Neural cell (in vitro differentiated cells): ENCODE data around the gene CACNA2D1. TPM values are rescaled to one million over a fixed set of nuclear protein-coding genes. Genes with fewer than 3 reads are reported as not detected.

Source experiments
- H2AFZ ChIP-seq: fragments of 200-600, 300-800 bp; sonication (generic), shearing (Covaris generic); 2 replicates; pipeline ENCODE4 v1.6.0; 2014; ENCODE audit warnings: low read depth, mild to moderate bottlenecking, antibody characterized with exemption, low read length, moderate library complexity
- H3F3A ChIP-seq: fragments of 200-600 bp; shearing (Covaris generic); 2 replicates; pipeline ENCODE4 v1.6.1; 2016; ENCODE audit warnings: mild to moderate bottlenecking, moderate library complexity, mixed read lengths, antibody characterized with exemption, low read length; ENCODE audit not compliant: insufficient read depth, poor library complexity, severe bottlenecking
- H3K27ac ChIP-seq: fragments of 200-600, 300-800 bp; sonication (generic), shearing (Covaris generic); 2 replicates; pipeline ENCODE4 v1.5.1; 2014; ENCODE audit warnings: mild to moderate bottlenecking, low read length, moderate library complexity
- H3K27me3 ChIP-seq: fragments of 300-800, 200-600 bp; sonication (generic), shearing (Covaris generic); 2 replicates; pipeline ENCODE4 v1.6.0; 2014; ENCODE audit warnings: mild to moderate bottlenecking, low read depth, low read length, moderate library complexity; ENCODE audit not compliant: insufficient read depth
- H3K36me3 ChIP-seq: fragments of 300-800, 200-600 bp; sonication (generic), shearing (Covaris generic); 2 replicates; pipeline ENCODE4 v1.5.1; 2014; ENCODE audit warnings: mild to moderate bottlenecking, antibody characterized with exemption, low read length, moderate library complexity; ENCODE audit not compliant: insufficient read depth
- H3K4me2 ChIP-seq: fragments of 300-800, 200-600 bp; sonication (generic), shearing (Covaris generic); 2 replicates; pipeline ENCODE4 v1.6.0; 2014; ENCODE audit warnings: mild to moderate bottlenecking, low read length
- H3K4me3 ChIP-seq: fragments of 300-800, 200-600 bp; sonication (generic), shearing (Covaris generic); 2 replicates; pipeline ENCODE4 v1.5.1; 2014; ENCODE audit warnings: mild to moderate bottlenecking, low read length, moderate library complexity
- H3K79me2 ChIP-seq: fragments of 200-600 bp; shearing (Covaris generic); replicated peaks from 2 replicates; pipeline ENCODE4 v1.6.0; 2014; ENCODE audit warnings: mild to moderate bottlenecking, low read length, moderate library complexity; ENCODE audit not compliant: insufficient read depth
- H3K9ac ChIP-seq: fragments of 300-800, 200-600 bp; sonication (generic), shearing (Covaris generic); 2 replicates; pipeline ENCODE4 v1.6.1; 2016; ENCODE audit warnings: mild to moderate bottlenecking, low read length, mixed read lengths
- H3K9me2 ChIP-seq: fragments of 200-600 bp; shearing (Covaris generic); 2 replicates; pipeline ENCODE4 v1.6.1; 2016; ENCODE audit warnings: mild to moderate bottlenecking, low read length, mixed read lengths; ENCODE audit not compliant: insufficient read depth
- H3K9me3 ChIP-seq: fragments of 200-600, 300-800 bp; sonication (generic), shearing (Covaris generic); 2 replicates; pipeline ENCODE4 v1.6.1; 2016; ENCODE audit warnings: mild to moderate bottlenecking, mixed run types, low read length, moderate library complexity, mixed read lengths
- H4K20me1 ChIP-seq: fragments of 200-600 bp; shearing (Covaris generic); 2 replicates; pipeline ENCODE4 v1.6.1; 2016; ENCODE audit warnings: mild to moderate bottlenecking, mixed run types; ENCODE audit not compliant: insufficient read depth
- EP300 ChIP-seq: fragments of 450-650 bp; conservative IDR thresholded peaks from 2 replicates; pipeline ENCODE4 v1.6.1; 2014; ENCODE audit warnings: antibody characterized with exemption, mild to moderate bottlenecking, moderate library complexity; ENCODE audit not compliant: poor library complexity, severe bottlenecking
- EZH2 ChIP-seq: fragments of 200-600, 300-800 bp; shearing (Covaris generic), sonication (generic); IDR thresholded peaks from 2 replicates; pipeline ENCODE4 v1.6.1; 2014; ENCODE audit warnings: antibody characterized with exemption, low read length, borderline replicate concordance, mild to moderate bottlenecking; ENCODE audit not compliant: insufficient read depth, poor library complexity, severe bottlenecking
- MXI1 ChIP-seq: fragments of 450-650 bp; conservative IDR thresholded peaks from 2 replicates; pipeline ENCODE4 v1.6.1; 2014; ENCODE audit warnings: antibody characterized with exemption, mild to moderate bottlenecking; ENCODE audit not compliant: poor library complexity, severe bottlenecking
- POLR2AphosphoS5 ChIP-seq: IDR thresholded peaks from 2 replicates; pipeline ENCODE4 v1.6.1; 2012
- RAD21 ChIP-seq: fragments of 450-650 bp; conservative IDR thresholded peaks from 2 replicates; pipeline ENCODE4 v1.6.1; 2014; ENCODE audit warnings: antibody characterized with exemption, mild to moderate bottlenecking, moderate library complexity
- SMC3 ChIP-seq: fragments of 450-650 bp; conservative IDR thresholded peaks from 2 replicates; pipeline ENCODE4 v1.6.1; 2014; ENCODE audit warnings: antibody characterized with exemption, mild to moderate bottlenecking, moderate library complexity; ENCODE audit not compliant: poor library complexity
- TAF1 ChIP-seq: IDR thresholded peaks from 2 replicates; pipeline ENCODE4 v1.6.1; 2012; ENCODE audit warnings: low read depth
- polyA plus RNA-seq: library from polyadenylated mRNA; depleted of rRNA; stranded (reverse); fragments of >200 nt; gene quantifications from 2 replicates; pipeline ENCODE4 v1.2.3, GENCODE V29; 2014
- TF ChIP-seq, protein P1 (sequence below): fragments of 450-650 bp; IDR thresholded peaks from 2 replicates; pipeline ENCODE4 v1.5.1; 2014; ENCODE audit warnings: antibody characterized with exemption, mild to moderate bottlenecking, moderate library complexity; ENCODE audit not compliant: poor library complexity, severe bottlenecking
- TF ChIP-seq, protein P2 (sequence below): IDR thresholded peaks from 2 replicates; pipeline ENCODE4 v1.6.1; 2012; ENCODE audit warnings: borderline replicate concordance

CACNA2D1 gene
- polyA plus RNA-seq, 1 donor from 2014 or later, result 7.0 TPM

DNA sequence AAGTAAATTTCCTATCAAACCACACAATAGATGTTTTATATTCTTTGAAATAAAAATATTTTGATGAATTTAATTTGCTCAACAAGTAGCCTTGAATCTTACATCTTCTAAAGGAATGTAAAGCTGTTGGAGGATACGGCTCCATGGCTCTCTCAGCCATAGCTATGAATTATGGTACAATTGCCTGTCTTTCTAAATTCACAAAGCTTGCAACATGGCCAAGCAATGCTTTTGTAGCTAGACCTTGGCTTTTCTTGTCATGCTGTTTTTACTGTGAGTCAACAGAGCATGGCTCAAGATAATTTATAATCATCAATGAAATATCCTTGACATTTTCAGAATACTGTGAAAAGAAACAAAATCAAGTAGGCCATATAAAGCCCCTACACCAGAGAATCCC is 286.7 kb downstream of the CACNA2D1 start:
- no peak overlapping the region for H3K4me2 ChIP-seq
- no peak overlapping the region for H3K27ac ChIP-seq
- no peak overlapping the region for H3K9ac ChIP-seq
- H4K20me1 ChIP-seq, result no peaks in the 10 kb centered on the region
- no peaks in the 10 kb centered on the region for H3K9me3 ChIP-seq
- H3K27me3 ChIP-seq, result peaks cover 4% of the 10 kb centered on the region
- no peak overlapping the region for H3K4me3 ChIP-seq
- no peaks in the 10 kb centered on the region for H3K9me2 ChIP-seq
- no peaks in the 10 kb centered on the region for H3K36me3 ChIP-seq
- H2AFZ ChIP-seq, result no peak overlapping the region
- H3K79me2 ChIP-seq, result no peaks in the 10 kb centered on the region
- no peaks in the 10 kb centered on the region for H3F3A ChIP-seq
- TF ChIP-seq POLR2AphosphoS5 (no peak), EZH2 (no peak), SMC3 (no peak), RAD21 (no peak)
- TF ChIP-seq, protein P1, sequence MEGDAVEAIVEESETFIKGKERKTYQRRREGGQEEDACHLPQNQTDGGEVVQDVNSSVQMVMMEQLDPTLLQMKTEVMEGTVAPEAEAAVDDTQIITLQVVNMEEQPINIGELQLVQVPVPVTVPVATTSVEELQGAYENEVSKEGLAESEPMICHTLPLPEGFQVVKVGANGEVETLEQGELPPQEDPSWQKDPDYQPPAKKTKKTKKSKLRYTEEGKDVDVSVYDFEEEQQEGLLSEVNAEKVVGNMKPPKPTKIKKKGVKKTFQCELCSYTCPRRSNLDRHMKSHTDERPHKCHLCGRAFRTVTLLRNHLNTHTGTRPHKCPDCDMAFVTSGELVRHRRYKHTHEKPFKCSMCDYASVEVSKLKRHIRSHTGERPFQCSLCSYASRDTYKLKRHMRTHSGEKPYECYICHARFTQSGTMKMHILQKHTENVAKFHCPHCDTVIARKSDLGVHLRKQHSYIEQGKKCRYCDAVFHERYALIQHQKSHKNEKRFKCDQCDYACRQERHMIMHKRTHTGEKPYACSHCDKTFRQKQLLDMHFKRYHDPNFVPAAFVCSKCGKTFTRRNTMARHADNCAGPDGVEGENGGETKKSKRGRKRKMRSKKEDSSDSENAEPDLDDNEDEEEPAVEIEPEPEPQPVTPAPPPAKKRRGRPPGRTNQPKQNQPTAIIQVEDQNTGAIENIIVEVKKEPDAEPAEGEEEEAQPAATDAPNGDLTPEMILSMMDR, result no peak

DNA sequence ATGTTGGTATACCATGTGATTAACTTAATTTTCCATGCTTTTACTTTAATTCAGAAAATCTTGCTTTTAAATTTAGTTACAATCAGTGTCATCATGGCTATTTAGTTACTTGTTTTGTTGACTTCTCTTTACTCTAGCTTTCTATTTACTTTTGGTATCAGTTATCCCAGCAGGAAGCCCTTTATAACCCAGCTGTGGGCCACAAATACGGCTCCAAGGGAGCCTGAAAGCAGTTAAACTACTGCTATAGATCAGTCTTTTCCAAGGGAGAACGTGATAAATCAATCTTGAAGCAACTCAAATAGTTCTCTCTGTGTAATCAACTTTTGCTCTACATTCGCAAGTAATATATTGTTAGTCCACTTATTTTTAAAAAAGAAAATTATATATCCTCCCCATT is 287.4 kb downstream of the CACNA2D1 start:
- H3K27me3 ChIP-seq, result peaks cover 4% of the 10 kb centered on the region
- no peak overlapping the region for H3K4me2 ChIP-seq
- H3K4me3 ChIP-seq, result no peak overlapping the region
- no peaks in the 10 kb centered on the region for H3K9me2 ChIP-seq
- H3K9me3 ChIP-seq, result no peaks in the 10 kb centered on the region
- H3K79me2 ChIP-seq, result no peaks in the 10 kb centered on the region
- no peaks in the 10 kb centered on the region for H3K36me3 ChIP-seq
- no peak overlapping the region for H3K27ac ChIP-seq
- H2AFZ ChIP-seq, result no peak overlapping the region
- H3F3A ChIP-seq, result no peaks in the 10 kb centered on the region
- no peak for TF ChIP-seq EP300
- TF ChIP-seq SMC3, result no peak
- TF ChIP-seq POLR2AphosphoS5, result peak; percentile 12
- TF ChIP-seq, protein P2, sequence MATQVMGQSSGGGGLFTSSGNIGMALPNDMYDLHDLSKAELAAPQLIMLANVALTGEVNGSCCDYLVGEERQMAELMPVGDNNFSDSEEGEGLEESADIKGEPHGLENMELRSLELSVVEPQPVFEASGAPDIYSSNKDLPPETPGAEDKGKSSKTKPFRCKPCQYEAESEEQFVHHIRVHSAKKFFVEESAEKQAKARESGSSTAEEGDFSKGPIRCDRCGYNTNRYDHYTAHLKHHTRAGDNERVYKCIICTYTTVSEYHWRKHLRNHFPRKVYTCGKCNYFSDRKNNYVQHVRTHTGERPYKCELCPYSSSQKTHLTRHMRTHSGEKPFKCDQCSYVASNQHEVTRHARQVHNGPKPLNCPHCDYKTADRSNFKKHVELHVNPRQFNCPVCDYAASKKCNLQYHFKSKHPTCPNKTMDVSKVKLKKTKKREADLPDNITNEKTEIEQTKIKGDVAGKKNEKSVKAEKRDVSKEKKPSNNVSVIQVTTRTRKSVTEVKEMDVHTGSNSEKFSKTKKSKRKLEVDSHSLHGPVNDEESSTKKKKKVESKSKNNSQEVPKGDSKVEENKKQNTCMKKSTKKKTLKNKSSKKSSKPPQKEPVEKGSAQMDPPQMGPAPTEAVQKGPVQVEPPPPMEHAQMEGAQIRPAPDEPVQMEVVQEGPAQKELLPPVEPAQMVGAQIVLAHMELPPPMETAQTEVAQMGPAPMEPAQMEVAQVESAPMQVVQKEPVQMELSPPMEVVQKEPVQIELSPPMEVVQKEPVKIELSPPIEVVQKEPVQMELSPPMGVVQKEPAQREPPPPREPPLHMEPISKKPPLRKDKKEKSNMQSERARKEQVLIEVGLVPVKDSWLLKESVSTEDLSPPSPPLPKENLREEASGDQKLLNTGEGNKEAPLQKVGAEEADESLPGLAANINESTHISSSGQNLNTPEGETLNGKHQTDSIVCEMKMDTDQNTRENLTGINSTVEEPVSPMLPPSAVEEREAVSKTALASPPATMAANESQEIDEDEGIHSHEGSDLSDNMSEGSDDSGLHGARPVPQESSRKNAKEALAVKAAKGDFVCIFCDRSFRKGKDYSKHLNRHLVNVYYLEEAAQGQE, result no peak
- no peaks in the 10 kb centered on the region for H4K20me1 ChIP-seq
- H3K9ac ChIP-seq, result no peak overlapping the region

DNA sequence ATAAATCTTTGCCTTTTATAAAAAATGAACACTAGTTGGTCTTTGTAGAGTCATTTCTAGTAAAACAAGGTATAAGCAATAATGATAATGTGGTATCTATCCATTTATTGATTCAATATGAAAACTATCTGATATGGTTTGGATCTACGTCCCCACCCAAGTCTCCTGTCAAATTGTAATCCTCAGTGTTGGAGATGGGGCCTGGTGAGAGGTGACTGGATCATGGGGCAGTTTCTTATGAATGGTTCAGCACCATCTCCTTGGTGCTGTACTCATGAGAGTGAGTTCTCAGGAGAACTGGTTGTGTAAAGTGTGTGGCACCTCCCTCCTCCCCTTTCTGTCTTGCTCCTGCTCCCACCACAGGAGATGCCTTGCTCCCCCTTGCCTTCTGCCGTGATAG is 288.8 kb downstream of the CACNA2D1 start:
- H3K36me3 ChIP-seq, result no peaks in the 10 kb centered on the region
- H3K9me3 ChIP-seq, result no peaks in the 10 kb centered on the region
- no peaks in the 10 kb centered on the region for H3K79me2 ChIP-seq
- H3K27ac ChIP-seq, result no peak overlapping the region
- no peaks in the 10 kb centered on the region for H4K20me1 ChIP-seq
- TF ChIP-seq RAD21 (no peak), EP300 (no peak), TAF1 (no peak), EZH2 (no peak), SMC3 (no peak), POLR2AphosphoS5 (no peak), MXI1 (no peak)
- TF ChIP-seq, protein P2, result no peak
- TF ChIP-seq, protein P1, result no peak
- no peaks in the 10 kb centered on the region for H3F3A ChIP-seq
- H3K4me2 ChIP-seq, result no peak overlapping the region
- no peak overlapping the region for H2AFZ ChIP-seq
- H3K27me3 ChIP-seq, result peaks cover 4% of the 10 kb centered on the region
- H3K9me2 ChIP-seq, result no peaks in the 10 kb centered on the region
- H3K4me3 ChIP-seq, result no peak overlapping the region
- H3K9ac ChIP-seq, result no peak overlapping the region
